Stimulated activated CD4-positive, alpha-beta T cell treated with anti-CD3 and anti-CD28 coated beads, Interleukin-15, amount 100 ng/mL, for 1 hour (primary cell): ENCODE measurements around the gene LRRC4C.

Experiments
- DNase-seq, 2 donors: peaks; one replicate each; pipeline ENCODE4 v3.0.0-alpha.2; 2020; ENCODE audit warnings: low read depth in 1 of 2, low spot score in 1 of 2

Gene LRRC4C

GRCh38 chr11:40722179-40722795, 737.2 kb downstream of the LRRC4C start:
- no peak for DNase-seq

GRCh38 chr11:40716344-40717130, 742.9 kb downstream of the LRRC4C start:
- DNase-seq: no peak

DNA sequence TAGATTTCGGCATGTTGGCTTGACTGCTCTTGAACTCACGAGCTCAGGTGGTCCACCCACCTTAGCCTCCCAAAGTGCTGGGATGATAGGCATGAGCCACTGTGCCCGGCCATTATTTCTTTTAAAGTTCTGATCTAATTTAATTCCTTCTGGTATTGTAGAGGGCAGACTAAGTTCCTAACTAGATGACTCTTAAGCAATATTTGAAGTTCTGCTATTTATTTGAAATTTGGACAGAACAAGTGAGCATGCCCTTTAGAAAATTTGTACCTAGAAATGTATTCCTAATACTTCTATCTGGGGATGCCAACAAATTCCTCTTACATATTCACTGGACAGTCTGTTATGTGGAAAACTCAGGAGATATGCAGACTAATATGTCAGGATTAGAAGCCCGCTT, 746.4 kb downstream of the LRRC4C start:
- DNase-seq: no peak

DNA sequence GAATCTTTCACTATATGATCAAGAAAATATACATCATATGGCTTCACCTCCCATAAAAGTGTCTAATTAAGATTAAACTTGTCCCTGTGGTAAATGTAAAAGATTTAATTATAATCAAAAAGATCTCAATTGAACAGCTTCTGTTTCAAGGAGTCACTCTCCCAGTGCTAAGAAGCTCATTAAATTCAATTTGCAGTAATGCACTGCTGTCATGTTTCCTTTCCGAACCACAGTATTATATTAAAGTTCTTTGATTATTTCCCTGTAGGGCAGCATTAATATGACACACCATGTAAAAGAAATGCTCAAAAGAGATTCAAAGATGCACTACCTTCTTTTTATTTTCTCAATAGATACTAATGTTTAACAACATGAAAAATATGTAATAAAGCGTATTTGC, 758.4 kb downstream of the LRRC4C start:
- no peak for DNase-seq

DNA sequence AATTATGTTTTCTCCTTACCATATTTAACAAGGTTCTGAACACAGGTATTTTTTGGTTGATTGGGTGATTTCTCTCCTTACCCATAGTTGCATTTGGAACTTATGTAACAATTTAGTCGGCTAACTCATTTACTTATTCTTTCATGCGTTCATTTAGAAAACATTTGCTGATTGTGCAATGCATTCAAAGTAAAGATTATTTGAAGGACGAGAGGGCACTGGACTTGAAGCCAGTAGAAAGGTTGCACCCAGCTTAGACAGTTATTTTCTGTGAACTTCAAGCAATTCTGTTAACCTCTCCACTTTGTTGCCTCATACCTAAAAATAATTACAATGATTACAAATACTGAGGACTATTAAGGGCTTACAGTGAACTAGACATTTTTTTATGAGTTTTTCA, 769.6 kb downstream of the LRRC4C start:
- no peak for DNase-seq

- no peak for DNase-seq
Observed at GRCh38 chr11:40688369-40688768, 771.1 kb downstream of the LRRC4C start.

DNA sequence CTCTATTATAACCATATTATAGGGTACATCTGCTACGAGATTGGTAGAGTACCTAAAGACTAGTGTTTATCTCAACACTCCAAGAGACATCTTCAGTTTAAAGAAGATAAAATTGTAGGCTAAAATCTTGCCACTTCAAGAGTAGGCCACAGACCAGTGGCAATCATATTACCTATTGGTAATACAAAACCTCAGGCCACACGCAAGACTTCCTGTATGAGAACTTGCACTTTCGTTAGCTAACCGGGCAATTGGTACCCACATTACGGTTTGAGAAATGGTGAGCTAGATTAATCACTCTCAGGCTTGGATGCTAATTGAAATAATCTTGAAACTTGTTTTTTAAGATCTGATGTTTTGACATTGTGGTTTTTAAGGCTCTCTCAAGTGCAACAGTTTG, 772.7 kb downstream of the LRRC4C start:
- DNase-seq: no peak

DNA sequence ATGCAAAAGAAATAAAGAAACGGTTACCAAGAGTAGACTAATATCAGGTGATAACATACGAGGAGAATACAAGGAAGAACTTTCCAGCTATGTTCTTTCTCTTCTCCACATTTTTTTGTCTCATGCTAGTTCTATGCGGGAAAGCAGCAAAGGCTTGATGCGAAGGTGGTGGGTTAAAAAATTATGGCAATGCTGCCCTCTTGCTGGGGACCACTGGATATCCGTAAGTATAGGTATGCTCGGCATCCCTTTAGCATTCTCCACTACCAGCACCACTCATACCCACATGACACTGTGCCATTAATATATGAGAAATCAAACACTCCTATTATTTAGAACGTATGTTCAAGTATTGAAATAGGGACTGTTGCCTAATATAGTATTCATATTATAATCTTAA, 776.4 kb downstream of the LRRC4C start:
- no peak for DNase-seq

- no peak for DNase-seq
Observed at GRCh38 chr11:40679276-40679675, 780.2 kb downstream of the LRRC4C start.

DNA sequence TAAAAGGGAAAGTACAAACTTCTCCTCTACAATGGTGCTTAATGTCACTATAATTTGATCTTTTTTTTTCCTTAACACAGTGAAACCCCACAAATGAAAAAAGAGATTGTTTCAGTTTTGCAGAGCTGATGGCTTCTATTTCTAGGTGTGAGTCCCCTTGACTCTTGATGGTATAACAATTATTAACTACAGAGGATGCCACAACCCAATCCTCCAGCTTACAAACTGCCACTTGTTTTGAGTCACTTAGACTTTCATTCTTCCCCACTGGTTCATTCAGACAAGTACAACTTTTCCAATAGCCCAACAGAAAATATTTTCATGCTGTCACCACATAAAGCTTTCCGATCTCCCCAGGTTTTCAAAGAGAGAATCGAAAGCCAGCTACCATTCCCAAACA, 812.2 kb downstream of the LRRC4C start:
- no peak for DNase-seq

DNA sequence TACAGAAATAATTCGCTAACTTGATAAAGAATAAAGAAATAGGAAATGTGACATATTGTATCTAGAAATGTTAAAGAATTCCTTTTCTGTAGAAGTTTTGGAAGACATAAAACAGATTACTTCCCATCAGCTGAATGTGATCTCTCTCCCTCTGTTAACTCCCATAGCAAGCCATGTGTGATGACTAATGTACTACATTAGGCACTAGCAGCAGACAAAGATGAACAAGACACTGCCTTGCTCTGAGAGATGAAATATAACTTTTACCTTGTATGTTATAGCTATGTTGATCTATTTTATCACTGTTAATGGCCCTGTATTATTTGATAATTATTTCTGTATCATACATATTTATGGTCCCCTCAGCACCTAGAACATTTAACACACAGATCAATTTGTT, 817.2 kb downstream of the LRRC4C start:
- DNase-seq: no peak

GRCh38 chr11:40619654-40620053, 839.8 kb downstream of the LRRC4C start:
- no peak for DNase-seq

DNA sequence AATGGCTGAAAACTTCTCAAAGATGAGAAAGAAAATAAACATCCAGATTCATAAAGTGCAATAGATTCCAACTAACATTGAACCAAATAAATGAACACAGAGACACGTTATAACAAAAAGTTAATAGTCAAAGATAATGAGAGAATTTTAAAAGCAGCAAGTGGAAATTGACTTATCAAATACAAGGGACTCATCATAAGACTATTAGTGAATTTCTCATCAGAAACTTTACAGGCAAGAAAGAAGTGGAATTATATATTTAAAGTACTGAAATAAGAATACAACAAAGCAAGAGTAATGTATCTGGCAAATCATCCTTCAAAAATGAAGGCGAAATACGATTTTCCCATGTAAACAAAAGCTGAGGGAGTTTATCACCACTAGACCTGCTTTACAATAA, 852.7 kb downstream of the LRRC4C start:
- no peak for DNase-seq

GRCh38 chr11:40602866-40603552, 856.4 kb downstream of the LRRC4C start:
- DNase-seq: no peak

- DNase-seq: no peak
Observed at GRCh38 chr11:40597546-40598113, 861.8 kb downstream of the LRRC4C start.

DNA sequence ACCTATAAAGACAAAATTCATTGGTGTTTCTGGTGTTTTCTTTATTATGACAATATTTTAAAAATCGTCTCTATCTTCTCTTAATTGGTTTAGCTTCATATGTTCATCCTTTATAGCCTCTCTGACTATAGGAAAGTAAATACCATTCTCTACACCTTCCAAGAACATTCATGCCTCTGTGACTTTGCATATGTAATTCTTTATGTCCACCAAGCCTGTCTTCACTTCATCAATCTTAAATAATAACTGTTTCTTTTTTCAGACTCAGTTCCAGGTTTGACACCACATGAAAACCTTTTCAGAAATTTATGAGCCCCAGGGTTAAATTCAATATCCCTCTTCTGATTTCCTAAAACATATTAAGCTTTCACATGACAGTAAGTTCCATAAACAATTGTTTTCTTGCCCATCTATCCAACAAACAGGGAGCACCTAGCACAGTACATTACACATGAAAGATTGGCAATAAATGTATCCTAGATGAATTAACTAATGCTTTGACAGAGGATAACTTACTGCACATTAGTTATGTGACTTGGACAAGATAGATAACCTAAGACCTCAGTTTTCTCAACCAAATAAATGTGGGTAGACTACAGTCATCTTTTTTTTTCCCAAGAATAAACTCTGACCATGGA, 886.1 kb downstream of the LRRC4C start:
- DNase-seq: no peak

DNA sequence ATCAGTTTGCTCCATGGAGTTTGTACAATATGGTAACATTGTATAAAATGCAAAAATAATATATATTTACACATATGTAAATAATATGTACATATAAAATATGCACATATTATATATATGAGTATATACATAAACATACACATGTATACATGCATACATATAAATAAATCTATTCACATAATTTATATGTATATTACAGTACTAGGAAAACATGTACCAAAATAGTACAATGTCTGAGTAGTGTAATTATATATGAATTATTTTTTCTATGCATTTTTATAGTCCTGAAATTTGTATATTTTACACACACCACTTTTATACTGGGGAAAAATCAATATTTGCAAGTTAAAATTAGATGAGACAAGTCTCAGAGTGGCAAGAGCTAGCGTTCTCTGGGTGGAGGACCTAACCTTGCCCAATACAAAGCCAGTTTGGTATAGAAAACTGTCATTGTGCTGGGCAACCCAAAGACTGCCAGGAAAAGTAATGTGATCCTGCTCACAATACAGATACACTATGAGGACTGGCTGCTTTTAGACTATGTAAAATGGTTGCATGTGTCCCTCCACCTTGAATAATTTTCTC, 889.4 kb downstream of the LRRC4C start:
- DNase-seq: no peak

- no peak for DNase-seq
Observed at GRCh38 chr11:40567392-40567791, 892.1 kb downstream of the LRRC4C start.

GRCh38 chr11:40544162-40544561, 915.3 kb downstream of the LRRC4C start:
- no peak for DNase-seq

GRCh38 chr11:40542821-40543220, 916.6 kb downstream of the LRRC4C start:
- DNase-seq: no peak

DNA sequence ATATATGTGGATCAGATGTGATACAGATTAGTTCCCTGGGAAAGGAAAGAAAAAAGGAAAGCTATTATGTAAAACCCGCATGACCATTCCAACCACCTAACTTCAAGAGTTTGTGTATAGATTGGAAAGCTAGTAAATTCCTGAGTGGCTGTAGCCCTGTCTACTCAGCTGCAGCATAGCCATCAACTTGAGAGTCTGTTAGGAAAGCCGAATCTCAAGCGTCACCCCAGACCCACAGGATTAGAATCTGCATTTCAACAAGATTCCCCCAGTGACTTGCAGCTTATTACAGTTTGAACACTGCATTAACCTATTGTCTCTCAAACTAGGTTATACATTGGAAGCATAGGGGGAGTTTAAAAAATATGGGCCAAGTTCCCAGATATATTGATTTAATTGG, 921.7 kb downstream of the LRRC4C start:
- no peak for DNase-seq
